Measurements from ENCODE around the gene ERFE.
"Not testable (repeated sequence)": the region's sequence is repeated elsewhere in the genome, so short reads cannot be mapped to it uniquely, and the experiment has no call there.

Gene ERFE, protein sequence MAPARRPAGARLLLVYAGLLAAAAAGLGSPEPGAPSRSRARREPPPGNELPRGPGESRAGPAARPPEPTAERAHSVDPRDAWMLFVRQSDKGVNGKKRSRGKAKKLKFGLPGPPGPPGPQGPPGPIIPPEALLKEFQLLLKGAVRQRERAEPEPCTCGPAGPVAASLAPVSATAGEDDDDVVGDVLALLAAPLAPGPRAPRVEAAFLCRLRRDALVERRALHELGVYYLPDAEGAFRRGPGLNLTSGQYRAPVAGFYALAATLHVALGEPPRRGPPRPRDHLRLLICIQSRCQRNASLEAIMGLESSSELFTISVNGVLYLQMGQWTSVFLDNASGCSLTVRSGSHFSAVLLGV

DNA sequence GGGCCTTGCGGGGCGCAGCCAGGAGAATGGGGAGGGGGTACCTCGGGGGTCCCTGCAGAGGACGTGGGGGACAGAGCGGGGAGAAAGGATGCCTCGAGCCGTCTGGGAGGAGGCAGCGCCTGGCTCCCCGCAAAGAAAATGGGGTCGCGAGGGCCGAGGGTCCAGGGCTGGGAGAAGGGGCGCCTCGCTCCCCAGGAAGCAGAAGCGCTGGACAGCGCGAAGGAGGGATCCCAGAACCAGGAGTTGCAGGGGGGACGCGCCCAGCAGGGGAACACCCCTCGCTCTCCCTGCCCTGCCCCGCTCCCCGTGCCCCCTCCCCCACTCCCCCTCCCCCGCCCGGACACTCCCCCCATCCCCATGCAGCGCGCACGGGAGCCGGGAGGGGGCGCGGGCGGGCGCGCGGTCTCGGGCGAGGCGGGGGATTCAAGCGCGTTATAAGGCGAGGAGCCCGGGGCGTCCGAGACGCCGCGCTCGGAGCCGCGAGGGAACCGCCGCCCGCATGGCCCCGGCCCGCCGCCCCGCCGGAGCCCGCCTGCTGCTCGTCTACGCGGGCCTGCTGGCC, at the start of gene ERFE:
Gene ERFE, plus strand, starts transcription at position 462 of the 562 bp plus-strand sequence. Its CDS starts 38 bp downstream, at position 500.
- peak in 2 of 3 experiments; percentile 52 to 53 for DNase-seq

GRCh38 chr2:238113611-238114010, 45.2 kb upstream of the ERFE start:
- no peak for DNase-seq

GRCh38 chr2:238114331-238114841, 44.4 kb upstream of the ERFE start:
- no peak for DNase-seq

DNA sequence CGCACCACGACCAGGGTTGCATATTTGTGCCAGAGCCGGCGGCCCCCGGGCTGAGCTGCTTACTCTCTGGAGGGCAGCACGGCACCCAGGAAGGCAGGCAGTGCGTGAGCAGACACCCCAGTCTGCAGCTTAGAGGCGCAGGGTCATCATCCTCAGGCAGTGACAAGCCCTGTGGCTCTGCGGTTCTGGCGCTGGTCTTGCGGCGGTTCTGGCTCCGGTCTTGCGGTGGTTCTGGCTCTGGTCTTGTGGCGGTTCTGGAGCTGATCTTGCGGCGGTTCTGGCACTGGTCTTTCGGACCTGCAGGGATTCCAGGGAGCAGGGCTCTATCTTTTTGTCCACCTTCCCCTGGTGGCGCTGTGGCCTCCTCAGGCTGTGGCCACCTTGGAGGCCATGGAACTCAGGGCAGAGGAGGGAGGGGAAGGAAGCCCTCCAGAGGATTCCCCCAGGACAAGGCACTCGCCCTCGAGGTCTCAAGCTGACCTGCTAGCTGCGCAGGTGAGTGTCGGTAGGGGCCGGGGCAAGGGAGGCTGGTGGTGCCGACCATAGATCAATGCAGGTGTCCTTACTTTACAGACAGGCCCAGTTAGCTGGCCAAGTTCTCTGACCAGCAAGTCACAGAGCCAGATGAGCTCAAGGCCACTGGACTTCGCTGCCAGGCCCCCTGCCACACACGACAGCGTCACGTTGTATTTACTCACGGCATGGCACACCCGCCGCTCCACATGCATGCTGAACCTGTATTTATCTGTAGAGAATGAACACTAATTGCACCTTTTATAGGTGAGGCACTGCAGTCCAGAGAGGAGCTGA, 43.7 kb upstream of the ERFE start:
- peak in 1 of 3 experiments; percentile 22 for DNase-seq

GRCh38 chr2:238115709-238116108, 43.1 kb upstream of the ERFE start:
- not testable (repeated sequence) for DNase-seq

DNA sequence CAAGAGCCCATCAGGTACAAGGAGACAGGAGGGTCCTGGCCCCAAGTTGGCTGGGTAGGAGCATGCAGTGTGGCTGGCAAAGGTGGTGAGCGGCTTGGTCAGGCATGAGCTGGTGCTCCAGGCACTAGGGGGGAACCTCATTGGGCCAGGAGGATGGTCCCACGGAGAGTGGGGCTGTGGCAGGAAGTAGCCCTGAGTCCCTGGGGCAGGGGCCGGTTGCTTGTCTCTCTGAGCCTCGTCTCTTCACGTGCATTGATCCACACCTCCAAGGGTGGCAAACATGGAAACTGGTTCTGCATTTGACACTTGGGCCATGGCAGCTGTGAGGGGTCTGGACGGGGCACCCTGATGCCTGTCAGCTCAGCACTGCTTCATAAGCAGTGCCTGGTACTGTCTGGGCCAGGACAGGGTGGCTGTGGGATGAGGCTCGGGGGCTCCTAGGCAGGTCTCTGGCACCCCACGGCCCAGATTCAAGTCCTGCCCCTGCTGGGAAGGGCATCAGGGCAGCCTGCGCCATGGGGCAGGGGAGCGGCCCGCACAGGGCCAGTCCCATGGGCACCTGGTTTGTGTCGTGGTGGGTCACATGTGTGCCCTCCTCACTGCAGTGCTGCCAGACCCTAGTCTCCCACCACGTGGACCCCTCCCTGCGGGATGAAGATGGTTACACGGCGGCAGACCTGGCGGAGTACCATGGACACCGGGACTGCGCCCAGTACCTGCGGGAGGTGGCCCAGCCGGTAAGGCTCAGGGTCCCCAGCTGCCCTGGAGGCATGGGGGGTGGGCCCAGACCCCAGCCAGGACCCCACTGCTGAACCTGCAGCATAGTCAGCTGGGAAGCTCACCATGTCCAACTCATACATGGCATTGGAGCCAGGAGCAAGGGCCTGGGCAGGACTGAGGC, 42.2 kb upstream of the ERFE start:
- DNase-seq, result no peak

DNA sequence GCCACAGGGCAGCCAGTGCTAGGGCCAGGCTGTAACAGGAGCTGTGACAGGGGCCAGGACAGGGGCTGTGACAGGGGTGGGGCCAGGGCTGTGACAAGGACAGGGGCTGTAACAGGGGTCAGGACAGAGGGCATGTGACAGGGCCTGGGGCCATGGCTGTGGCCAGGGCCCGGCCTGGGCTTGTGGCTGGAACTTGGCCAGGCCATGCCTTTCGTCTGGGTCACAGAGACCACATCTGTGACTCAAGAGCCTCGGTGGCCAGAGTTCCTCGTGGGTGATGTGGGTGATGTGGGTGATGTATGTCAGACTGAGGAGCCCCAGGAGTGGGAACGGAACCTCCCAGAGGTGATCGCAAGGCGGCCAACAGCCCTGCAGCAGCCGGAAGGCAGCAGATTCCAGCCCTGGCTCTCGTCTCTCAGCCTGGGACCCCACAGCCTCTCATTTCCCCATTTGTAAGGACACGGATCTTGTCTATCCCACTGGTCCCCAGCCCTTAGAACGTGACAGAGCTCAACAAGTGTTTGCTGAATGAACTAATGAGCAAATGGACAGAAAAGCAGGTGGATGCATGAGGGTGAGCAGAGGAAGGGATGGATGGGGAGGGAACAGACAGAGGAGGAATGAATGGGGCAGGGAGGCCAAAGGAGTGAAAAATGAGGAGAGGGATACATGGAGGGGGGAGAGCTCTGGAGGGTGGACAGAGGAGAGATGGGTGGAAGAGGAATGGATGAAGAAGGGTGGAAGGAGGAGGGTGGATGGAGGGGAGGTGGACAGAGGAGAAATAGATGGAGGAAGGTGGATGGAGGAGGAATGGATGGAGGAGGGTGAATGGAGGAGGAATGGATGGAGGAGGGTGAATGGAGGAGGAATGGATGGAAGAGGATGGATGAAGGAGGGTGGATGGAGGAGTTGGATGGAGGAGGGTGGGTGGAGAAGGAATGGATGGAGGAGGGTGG, 41.3 kb upstream of the ERFE start:
- DNase-seq, result no peak

DNA sequence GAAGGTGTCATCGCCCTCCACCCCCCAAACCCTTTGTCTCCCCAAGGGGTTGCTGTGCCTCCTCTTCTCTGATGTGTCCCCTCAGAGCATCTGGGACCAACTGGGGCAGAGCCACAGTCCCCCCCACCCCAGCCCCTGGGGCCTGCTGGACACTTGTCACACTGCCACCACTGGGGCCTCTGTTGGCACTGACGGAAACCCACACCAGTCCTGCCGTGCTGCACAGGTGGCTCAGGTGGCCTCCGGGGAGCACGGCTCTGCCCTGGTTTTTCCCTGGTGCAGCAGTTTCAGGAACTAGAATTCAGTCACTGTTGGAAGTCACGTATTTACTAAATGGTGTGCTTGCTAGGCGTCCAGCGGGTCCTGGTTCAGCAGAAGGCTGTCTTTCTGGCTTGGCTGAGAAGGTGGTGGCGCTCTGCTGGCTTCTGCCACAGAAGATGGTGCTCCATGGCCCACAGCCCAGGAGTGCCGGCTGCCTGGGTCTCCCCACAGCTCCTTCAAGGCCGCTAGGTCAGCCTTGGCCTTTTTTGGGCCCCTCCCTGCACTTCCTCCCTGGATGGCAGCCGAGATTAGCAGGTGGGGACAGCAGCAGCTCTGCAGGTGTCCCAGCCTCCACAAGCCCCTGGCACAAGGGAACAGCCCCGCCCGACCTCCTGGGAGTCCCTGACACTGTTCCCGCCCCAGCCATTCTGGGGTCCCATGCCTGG, 38.9 kb upstream of the ERFE start:
- DNase-seq, result peak in 1 of 3 experiments; percentile 31

DNA sequence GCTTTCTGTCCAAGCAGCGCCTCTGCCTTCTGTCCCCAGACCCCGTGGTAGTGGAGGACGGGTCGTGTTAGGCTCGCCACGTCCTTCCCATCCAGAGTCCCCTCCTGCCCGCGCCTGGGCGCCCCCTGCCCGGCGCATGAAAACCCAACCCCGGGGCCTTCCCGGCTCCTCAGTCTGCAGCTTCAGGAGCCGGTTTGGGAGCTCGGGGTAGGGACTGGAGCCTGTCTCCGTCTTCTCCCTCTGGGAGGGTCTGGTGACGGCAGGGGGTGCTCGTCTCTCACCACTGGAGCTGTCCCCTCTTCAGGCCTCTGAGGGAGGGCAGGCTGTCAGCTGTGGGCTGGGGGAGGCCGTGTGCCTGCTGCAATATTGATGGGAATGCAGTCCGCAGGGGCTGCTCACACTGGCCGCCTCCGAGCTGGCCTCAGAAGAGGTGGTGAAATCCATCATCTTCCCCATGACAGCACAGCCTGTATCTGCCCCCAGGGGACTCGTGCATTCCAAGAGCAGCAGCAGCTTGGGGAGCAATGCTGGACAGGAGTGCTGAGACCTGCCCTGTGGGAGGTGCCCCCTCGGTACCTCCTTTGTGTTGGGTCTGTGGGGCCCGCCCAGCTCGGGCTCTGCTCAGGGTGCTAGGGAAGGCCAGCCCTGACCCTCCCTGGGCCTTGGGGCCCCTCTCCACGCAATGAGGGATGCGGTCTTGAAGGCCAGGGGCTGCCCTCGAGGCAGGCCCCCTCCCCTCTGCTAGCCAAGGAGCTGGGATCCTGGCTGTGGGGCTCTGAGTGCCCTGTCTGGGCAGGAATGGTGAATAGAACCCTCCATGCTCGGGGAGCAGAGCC, 38.1 kb upstream of the ERFE start:
- peak in 2 of 3 experiments; percentile 21 to 54 for DNase-seq

DNA sequence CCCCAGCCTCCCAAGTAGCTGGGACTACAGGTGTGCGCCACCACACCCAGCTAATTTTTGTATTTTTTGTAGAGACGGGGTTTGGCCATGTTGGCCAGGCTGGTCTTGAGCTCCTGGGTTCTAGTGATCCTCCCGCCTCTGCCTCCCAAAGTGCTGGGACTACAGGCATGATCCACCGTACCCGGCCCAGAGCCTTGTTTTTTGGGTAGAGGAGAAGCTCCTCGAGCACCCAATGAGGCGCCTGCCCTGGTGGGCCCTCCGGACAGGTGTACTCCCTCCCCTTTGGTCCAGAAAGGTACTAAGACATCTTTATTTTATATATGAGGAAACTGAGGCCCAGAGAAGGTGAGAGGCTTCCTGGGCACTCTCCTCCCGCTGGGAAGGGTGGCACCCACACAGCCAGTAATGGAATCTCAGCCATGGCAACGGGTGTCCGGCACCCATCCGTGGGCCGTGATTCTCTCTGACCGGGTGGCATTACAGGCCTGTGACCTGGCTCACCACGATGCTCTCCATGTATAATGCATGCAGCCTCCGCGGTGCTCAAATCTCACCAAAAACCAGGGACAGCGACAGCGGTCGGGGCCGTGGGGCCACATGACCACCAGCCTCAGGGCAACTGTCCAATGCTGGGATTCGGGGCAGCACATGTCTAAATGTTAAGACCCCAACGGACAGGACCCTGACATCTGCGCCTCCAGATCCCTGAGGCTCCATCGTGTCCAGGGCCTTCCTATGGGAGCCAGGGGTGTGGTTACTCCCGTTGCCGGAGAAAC, 37.1 kb upstream of the ERFE start:
- DNase-seq, result no peak

- no peak for DNase-seq
Observed at GRCh38 chr2:238122287-238123217, 36.2 kb upstream of the ERFE start.

GRCh38 chr2:238123218-238123971, 35.4 kb upstream of the ERFE start:
- DNase-seq, result no peak

- DNase-seq, result no peak
Observed at GRCh38 chr2:238123991-238124470, 34.7 kb upstream of the ERFE start.

- no peak for DNase-seq
Observed at GRCh38 chr2:238124488-238125126, 34.2 kb upstream of the ERFE start.

DNA sequence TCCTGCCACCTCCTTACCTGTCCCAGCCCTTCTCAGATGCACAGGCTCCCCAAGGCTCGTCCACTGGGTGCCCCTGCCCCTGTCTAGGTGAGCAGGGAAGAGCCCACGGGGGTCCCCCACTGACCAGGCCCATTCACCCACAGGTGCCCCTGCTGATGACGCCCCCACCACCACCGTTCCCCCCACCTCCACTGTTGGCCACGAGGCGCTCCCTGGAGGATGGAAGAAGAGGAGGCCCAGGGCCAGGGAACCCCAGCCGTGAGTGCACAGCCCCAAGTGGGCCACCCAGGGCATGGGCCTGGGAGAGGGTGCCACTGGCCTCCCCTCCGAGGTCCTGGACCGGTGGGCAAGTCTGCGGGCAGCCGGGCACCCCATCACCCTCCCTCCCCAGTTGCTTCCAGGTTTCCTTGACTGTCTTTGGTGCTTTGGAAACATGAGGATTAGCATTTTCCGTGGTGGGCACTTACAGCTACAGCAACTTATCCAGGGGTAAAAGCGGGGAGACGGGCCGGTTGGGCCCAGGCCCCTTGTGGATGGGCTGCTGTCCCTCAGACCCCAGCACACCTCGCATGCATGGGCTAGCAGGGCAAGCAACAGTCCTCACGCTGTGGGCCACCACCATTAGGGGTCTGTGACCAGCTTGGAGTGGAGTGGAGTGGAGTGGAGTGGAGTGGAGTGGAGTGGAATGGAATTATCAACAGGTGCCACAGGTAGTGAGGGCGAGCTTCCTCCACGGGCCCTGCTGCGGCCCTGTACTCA, 33.5 kb upstream of the ERFE start:
- DNase-seq, result no peak

Data from NCI-H1417 (cell line).